Left ventricle myocardium inferior (tissue), 1 donor: ENCODE data around the gene CELSR3. TPM values are rescaled to one million over a fixed set of nuclear protein-coding genes. Genes with fewer than 3 reads are reported as not detected.

Source experiments
- DNase-seq: peaks from one replicate; pipeline ENCODE4 v3.0.0-alpha.2; 2020
- H3K27ac ChIP-seq: fragments of 200-600 bp; replicated peaks from 2 replicates; pipeline ENCODE4 v1.8.0; 2021
- H3K27me3 ChIP-seq: fragments of 200-600 bp; 2 replicates; pipeline ENCODE4 v1.8.0; 2021; ENCODE audit warnings: low read depth
- H3K36me3 ChIP-seq: fragments of 200-600 bp; 2 replicates; pipeline ENCODE4 v1.8.0; 2021
- H3K4me1 ChIP-seq: fragments of 200-600 bp; 2 replicates; pipeline ENCODE4 v1.8.0; 2021
- H3K4me3 ChIP-seq: fragments of 200-600 bp; 2 replicates; pipeline ENCODE4 v1.8.0; 2021; ENCODE audit warnings: mild to moderate bottlenecking, moderate library complexity
- H3K9me3 ChIP-seq: fragments of 200-600 bp; replicated peaks from 2 replicates; pipeline ENCODE4 v1.8.0; 2021
- intact Hi-C: fragments of 100-400 bp; cut with micrococcal nuclease; formaldehyde crosslinking; loops from one replicate; pipeline ENCODE4 v1.11.0; 2022
- total RNA-seq: library from RNA; stranded (reverse); fragmentation: NEBNext Ultra II Directional; extraction: Animal tissue kit (Norgen Biotek cat#: 25700); gene quantifications from one replicate; pipeline ENCODE4 v1.2.1, GENCODE V29; 2021
- TF ChIP-seq, protein P1 (sequence below): fragments of 200-600 bp; IDR thresholded peaks from 2 replicates; pipeline ENCODE4 v1.8.0; 2021; ENCODE audit warnings: antibody characterized with exemption, mild to moderate bottlenecking, borderline replicate concordance
- donor health status: DM: no; HTN: yes; CAD: no; lungs with severe emphysema.

Gene CELSR3
- total RNA-seq, 1 donor from 2014 or later = 0.14 TPM

DNA sequence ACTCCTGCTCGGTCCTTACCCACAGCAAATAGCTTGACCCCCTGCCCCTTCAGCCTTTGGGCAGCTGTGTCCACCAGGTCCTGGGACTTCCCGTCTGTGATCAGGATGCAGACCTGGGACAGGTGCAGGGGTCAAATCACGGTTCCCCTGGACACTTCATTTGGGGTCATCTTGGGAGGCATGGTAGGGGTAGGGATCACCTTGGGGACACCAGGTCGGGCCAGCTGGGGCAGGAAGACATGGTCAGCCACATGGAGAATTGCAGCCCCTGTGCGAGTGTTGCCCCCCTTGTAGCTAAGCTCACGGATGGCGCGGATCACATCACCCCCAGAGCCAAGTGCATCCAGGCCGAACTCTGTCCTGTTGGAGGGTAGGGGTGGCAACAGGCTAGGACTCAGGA is 69.3 kb downstream of the CELSR3 start:
- intact Hi-C loops = no loop called here

DNA sequence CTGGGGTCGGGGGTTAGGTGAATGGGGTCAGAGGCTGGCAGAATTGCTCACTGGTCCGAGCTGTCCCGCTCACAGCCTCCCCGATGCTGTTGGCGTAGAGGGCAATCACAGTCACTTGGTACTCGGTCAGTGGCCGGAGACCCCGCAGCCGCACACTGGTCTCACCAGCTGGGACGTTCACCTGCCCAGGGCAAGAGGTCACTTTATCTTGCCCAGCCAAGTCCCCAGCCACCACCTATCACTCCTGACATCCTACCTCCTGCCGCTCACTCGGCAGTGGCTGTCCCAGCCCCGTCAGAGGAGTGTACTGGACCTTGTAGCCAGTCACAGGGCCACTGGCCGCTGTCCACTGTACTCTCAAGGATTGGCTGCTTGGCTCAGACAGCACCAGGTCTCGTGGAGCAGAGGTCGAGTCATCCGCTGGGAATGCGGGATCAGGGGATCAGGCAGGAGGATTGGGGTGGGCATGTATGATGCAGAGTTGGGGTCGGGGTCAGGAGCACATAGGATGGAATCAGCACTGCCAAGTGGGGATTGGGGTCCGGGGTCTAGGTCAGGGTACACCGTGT is 70.1 kb downstream of the CELSR3 start:
- TF ChIP-seq, protein P1, sequence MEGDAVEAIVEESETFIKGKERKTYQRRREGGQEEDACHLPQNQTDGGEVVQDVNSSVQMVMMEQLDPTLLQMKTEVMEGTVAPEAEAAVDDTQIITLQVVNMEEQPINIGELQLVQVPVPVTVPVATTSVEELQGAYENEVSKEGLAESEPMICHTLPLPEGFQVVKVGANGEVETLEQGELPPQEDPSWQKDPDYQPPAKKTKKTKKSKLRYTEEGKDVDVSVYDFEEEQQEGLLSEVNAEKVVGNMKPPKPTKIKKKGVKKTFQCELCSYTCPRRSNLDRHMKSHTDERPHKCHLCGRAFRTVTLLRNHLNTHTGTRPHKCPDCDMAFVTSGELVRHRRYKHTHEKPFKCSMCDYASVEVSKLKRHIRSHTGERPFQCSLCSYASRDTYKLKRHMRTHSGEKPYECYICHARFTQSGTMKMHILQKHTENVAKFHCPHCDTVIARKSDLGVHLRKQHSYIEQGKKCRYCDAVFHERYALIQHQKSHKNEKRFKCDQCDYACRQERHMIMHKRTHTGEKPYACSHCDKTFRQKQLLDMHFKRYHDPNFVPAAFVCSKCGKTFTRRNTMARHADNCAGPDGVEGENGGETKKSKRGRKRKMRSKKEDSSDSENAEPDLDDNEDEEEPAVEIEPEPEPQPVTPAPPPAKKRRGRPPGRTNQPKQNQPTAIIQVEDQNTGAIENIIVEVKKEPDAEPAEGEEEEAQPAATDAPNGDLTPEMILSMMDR = no peak
- Histone ChIP-seq H3K9me3 (no peaks in the 10 kb centered on the region), H3K36me3 (peaks cover 16% of the 10 kb centered on the region), H3K4me1 (peaks cover 34% of the 10 kb centered on the region), H3K27ac (no peak overlapping the region), H3K4me3 (no peak overlapping the region), H3K27me3 (peaks cover 10% of the 10 kb centered on the region)
- intact Hi-C loops = no loop called here
- DNase-seq = no peak

More for the DNA sequence above, 69.3 kb downstream of the CELSR3 start:
- DNase-seq = no peak
- Histone ChIP-seq H3K27me3 (peaks cover 10% of the 10 kb centered on the region), H3K27ac (no peak overlapping the region), H3K36me3 (peaks cover 14% of the 10 kb centered on the region), H3K9me3 (no peaks in the 10 kb centered on the region), H3K4me1 (peaks cover 41% of the 10 kb centered on the region), H3K4me3 (no peak overlapping the region)
- TF ChIP-seq, protein P1 = no peak

DNA sequence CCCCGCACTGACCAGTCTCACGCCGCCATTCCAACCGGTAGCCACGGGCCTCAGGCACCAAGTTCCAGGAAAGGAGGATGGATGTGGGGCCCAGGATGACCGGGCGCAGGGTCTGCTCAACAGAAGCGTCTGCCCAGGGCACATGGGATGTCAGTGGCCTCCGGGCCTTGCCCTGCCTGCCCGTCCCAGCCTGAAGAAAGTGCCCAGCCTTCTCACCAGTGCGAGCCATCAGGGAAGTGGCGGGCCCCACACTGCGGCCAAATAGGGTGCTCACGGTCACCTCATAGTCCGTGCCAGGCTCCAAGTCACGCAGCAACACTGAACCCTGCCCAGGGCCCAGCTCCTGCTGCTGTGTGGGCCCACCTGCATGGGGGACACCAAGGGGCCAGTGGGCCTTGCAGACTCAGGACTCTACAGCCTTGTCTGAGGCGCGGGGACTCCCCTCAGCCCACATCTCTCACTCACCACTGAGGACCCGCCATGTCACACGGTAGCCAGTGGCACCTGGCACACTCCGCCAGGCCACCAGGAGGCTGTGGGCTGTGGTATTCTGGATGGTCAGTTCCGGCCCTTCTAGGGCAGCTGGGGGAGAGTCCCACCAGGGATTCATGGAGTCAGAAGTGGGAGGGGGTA is 70.7 kb downstream of the CELSR3 start:
- Histone ChIP-seq H3K27ac (no peak overlapping the region), H3K4me3 (no peak overlapping the region), H3K36me3 (peaks cover 22% of the 10 kb centered on the region), H3K27me3 (peaks cover 10% of the 10 kb centered on the region), H3K4me1 (peaks cover 28% of the 10 kb centered on the region), H3K9me3 (no peaks in the 10 kb centered on the region)
- intact Hi-C loops = no loop called here
- no peak for DNase-seq
- TF ChIP-seq, protein P1 = no peak

DNA sequence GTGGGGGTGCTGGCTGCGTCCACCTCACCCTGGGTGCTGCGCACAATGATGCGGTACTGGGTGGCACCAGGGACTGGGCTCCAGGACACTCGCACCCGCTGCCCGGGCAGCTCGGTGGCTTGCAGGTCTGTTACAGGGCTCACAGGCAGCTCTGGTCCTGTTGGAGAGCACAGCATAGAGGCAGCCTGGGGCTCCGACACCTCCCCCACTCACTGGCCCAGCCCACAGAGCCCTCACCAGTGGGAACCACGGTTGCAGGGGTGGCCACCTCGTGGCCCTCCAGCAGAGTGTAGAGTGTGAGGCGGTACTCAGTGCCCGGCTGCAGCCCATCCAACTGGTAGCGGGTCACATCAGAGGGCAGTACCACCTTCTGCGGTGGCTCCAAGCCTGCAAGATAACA is 71.2 kb downstream of the CELSR3 start:
- no peaks in the 10 kb centered on the region for H3K9me3 ChIP-seq
- H3K27ac ChIP-seq = no peak overlapping the region
- DNase-seq = no peak
- peaks cover 27% of the 10 kb centered on the region for H3K36me3 ChIP-seq
- peaks cover 22% of the 10 kb centered on the region for H3K4me1 ChIP-seq
- H3K4me3 ChIP-seq = no peak overlapping the region
- intact Hi-C loops = no loop called here
- TF ChIP-seq, protein P1 = no peak
- H3K27me3 ChIP-seq = peaks cover 10% of the 10 kb centered on the region

DNA sequence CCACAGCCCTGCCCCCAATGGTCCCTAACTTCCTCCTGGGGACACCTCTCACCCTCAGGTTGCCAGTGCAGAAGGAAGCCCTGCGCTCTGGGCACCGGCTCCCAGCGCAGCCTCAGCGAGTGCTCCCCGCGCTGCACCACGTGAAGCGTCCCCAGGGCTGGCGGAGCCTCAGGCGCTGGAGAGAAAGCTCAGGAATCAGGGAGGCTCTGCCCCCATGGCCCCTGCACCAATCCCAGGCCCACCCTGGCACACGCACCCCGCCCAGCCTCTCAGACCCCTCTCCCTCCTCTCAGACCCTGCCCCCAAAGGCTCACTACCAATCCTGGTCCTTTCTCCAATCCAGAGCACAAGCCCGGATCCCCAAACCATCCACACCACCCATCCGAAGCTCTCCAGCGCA is 74.5 kb downstream of the CELSR3 start:
- H3K27ac ChIP-seq = no peak overlapping the region
- TF ChIP-seq, protein P1 = no peak
- no peaks in the 10 kb centered on the region for H3K9me3 ChIP-seq
- no peaks in the 10 kb centered on the region for H3K4me1 ChIP-seq
- H3K4me3 ChIP-seq = no peak overlapping the region
- intact Hi-C loops = no loop called here
- H3K36me3 ChIP-seq = peaks cover 44% of the 10 kb centered on the region
- DNase-seq = no peak
- no peaks in the 10 kb centered on the region for H3K27me3 ChIP-seq
